K562 (cell line): Measurements from ENCODE around the gene ZNF239. TPM values are rescaled to one million over a fixed set of nuclear protein-coding genes. Genes with fewer than 3 reads are reported as not detected.

Source experiments
- ATF2 ChIP-seq: sonication (generic); formaldehyde crosslinking; IDR thresholded peaks from 2 replicates; pipeline ENCODE4 v1.8.1; 2022; ENCODE audit warnings: missing genetic modification reagents
- ATF3 ChIP-seq, 2 experiments: fragments of 450-650 bp in 1 of 2; sonication (generic) in 1 of 2; formaldehyde crosslinking in 1 of 2; IDR thresholded peaks in 1 of 2; conservative IDR thresholded peaks in 1 of 2; 2 replicates each; pipeline versions ENCODE4 v1.6.1 to v1.8.1; 2016 to 2023; ENCODE audit warnings: mild to moderate bottlenecking in 2 of 2, moderate library complexity in 2 of 2, inconsistent platforms in 1 of 2, missing genetic modification reagents in 1 of 2
- BRF2 ChIP-seq: IDR thresholded peaks from 3 replicates; pipeline ENCODE4 v1.6.1; 2011; ENCODE audit warnings: borderline replicate concordance, mild to moderate bottlenecking; ENCODE audit not compliant: insufficient read length, insufficient read depth
- DDX20 ChIP-seq: fragments of 450-650 bp; IDR thresholded peaks from 2 replicates; pipeline ENCODE4 v1.6.1; 2016; ENCODE audit warnings: missing genetic modification characterization, low read depth, mild to moderate bottlenecking, missing compliant biosample characterization, moderate library complexity
- DIDO1 ChIP-seq: fragments of 450-650 bp; IDR thresholded peaks from 2 replicates; pipeline ENCODE4 v1.6.1; 2016; ENCODE audit warnings: low read depth, missing biosample characterization, missing genetic modification characterization
- GTF3C2 ChIP-seq: IDR thresholded peaks from 3 replicates; pipeline ENCODE4 v1.6.1; 2011; ENCODE audit warnings: borderline replicate concordance, mild to moderate bottlenecking, moderate library complexity; ENCODE audit not compliant: insufficient read length; ENCODE audit errors: extremely low read depth
- KDM1A ChIP-seq, 2 experiments: fragments of 450-650 bp; IDR thresholded peaks; 2 replicates each; pipeline ENCODE4 v1.6.1; 2016; ENCODE audit warnings: mild to moderate bottlenecking in 2 of 2
- KLF10 ChIP-seq: fragments of 250-450 bp; sonication (Bioruptor Pico); IDR thresholded peaks from 2 replicates; pipeline ENCODE4 v1.6.1; 2021; ENCODE audit warnings: matching md5 sums
- LCOR ChIP-seq: sonication (generic); formaldehyde crosslinking; IDR thresholded peaks from 2 replicates; pipeline ENCODE4 v1.8.0; 2022; ENCODE audit warnings: mild to moderate bottlenecking, missing genetic modification reagents
- MBD2 ChIP-seq: sonication (generic); IDR thresholded peaks from 2 replicates; pipeline ENCODE4 v1.6.1; 2016; ENCODE audit warnings: low read depth, borderline replicate concordance
- NCOA4 ChIP-seq: fragments of 450-650 bp; IDR thresholded peaks from 2 replicates; pipeline ENCODE4 v1.6.1; 2018; ENCODE audit warnings: mild to moderate bottlenecking; ENCODE audit not compliant: partially characterized antibody
- NR2C1 ChIP-seq, 2 experiments: fragments of 450-650 bp; IDR thresholded peaks; 2 replicates each; pipeline ENCODE4 v1.6.1; 2017; ENCODE audit warnings: mild to moderate bottlenecking in 2 of 2, antibody characterized with exemption in 1 of 2, inconsistent platforms in 1 of 2, missing compliant biosample characterization in 1 of 2, missing genetic modification characterization in 1 of 2
- PHTF2 ChIP-seq: fragments of 250-450 bp; sonication (Bioruptor Pico); IDR thresholded peaks from 2 replicates; pipeline ENCODE4 v1.5.0; 2021; ENCODE audit warnings: mild to moderate bottlenecking
- POLR3A ChIP-seq: IDR thresholded peaks from 2 replicates; pipeline ENCODE4 v1.6.1; 2011; ENCODE audit warnings: borderline replicate concordance, mild to moderate bottlenecking, moderate library complexity; ENCODE audit not compliant: insufficient read length, insufficient read depth; ENCODE audit errors: extremely low read depth
- RFX1 ChIP-seq: fragments of 450-650 bp; IDR thresholded peaks from 2 replicates; pipeline ENCODE4 v1.6.1; 2016; ENCODE audit warnings: mild to moderate bottlenecking, moderate library complexity
- SIRT6 ChIP-seq: IDR thresholded peaks from one replicate; pipeline ENCODE4 v1.6.1; 2012; ENCODE audit warnings: low read depth, mild to moderate bottlenecking, control low read depth, inconsistent platforms, low read length, moderate library complexity
- SPI1 ChIP-seq: IDR thresholded peaks from 2 replicates; pipeline ENCODE4 v1.6.1; 2011; ENCODE audit warnings: low read depth, low read length, control low read depth, borderline replicate concordance
- ZNF354B ChIP-seq: fragments of 250-450 bp; sonication (Bioruptor Pico); IDR thresholded peaks from 2 replicates; pipeline ENCODE4 v1.4.0; 2020
- ZSCAN29 ChIP-seq: fragments of 450-650 bp; IDR thresholded peaks from 2 replicates; pipeline ENCODE4 v1.6.1; 2017
- polyA plus RNA-seq, 8 experiments: library from polyadenylated mRNA; depleted of rRNA in 4 of 8; stranded (reverse) in 5 of 8; unstranded in 3 of 8; fragments of >200 nt; fragmentation: Nextera tagmentation in 2 of 8; fragmentation: Illumina TruSeq in 1 of 8; extraction: Ambion mirVana in 2 of 8; extraction: Trizol in 1 of 8; gene quantifications; 2 replicates each; pipeline versions ENCODE4 v1.2.1 to v1.2.3, GENCODE V29; 2011 to 2014; ENCODE audit warnings: inconsistent platforms in 1 of 8, missing spikeins in 1 of 8
- total RNA-seq, 7 experiments: library from RNA; depleted of rRNA in 6 of 7; stranded (reverse); fragments of >200 nt in 6 of 7; fragmentation: Illumina TruSeq in 2 of 7; extraction: Trizol in 2 of 7; gene quantifications; 2 replicates each; pipeline versions ENCODE4 v1.2.1 to v1.2.3, GENCODE V29; 2011 to 2021; ENCODE audit warnings: low replicate concordance in 1 of 7

Gene ZNF239
- total and polyA plus RNA-seq, 9 of the 15 experiments (the other 6 are each of a cell fraction or from before 2014, with no cell fraction given): 13.7 to 26.7 (median 23.4) TPM

- no peak for TF ChIP-seq GTF3C2
- TF ChIP-seq KDM1A (IDR thresholded peaks at IDR 0.05): no peak
- TF ChIP-seq KLF10 (CRISPR knock-in tag): no peak
- no peak for TF ChIP-seq POLR3A
- peak; percentile 57; the same call in 1 of the 2 replicates for TF ChIP-seq LCOR (CRISPR knock-in tag)
- TF ChIP-seq ATF2 (CRISPR knock-in tag): no peak
- TF ChIP-seq RFX1: no peak
- TF ChIP-seq DDX20 (tag): no peak
- TF ChIP-seq MBD2: peak; percentile 67
- TF ChIP-seq ATF3 (IDR thresholded peaks at IDR 0.05): no peak
- TF ChIP-seq ATF3 (CRISPR knock-in tag; conservative IDR thresholded peaks at IDR 0.05): no peak
- peak; percentile 68; the same call in 1 of the 2 replicates for TF ChIP-seq DIDO1 (tag)
- TF ChIP-seq PHTF2: no peak
- TF ChIP-seq BRF2: no peak
- TF ChIP-seq ZNF354B (CRISPR knock-in tag): no peak
- TF ChIP-seq NR2C1 (IDR thresholded peaks at IDR 0.05): peak; percentile 90
- TF ChIP-seq NR2C1 (tag; IDR thresholded peaks at IDR 0.05): peak; percentile 96
- TF ChIP-seq SPI1: peak; percentile 96
- TF ChIP-seq ZSCAN29: no peak
- TF ChIP-seq NCOA4: no peak
- TF ChIP-seq SIRT6: no peak
These were observed 32.1 kb upstream of the ZNF239 start, which contains the start of gene ZNF485 (continued) for GRCh38 chr10:43606323-43607198.
